HG03571 (cell line): ENCODE data around the gene TBX5.

Source experiments
- ATAC-seq: cut with Tn5 transposase; IDR thresholded peaks from one replicate; pipeline ENCODE4 v1.9.1; 2021; ENCODE audit not compliant: unreplicated experiment

Gene TBX5

DNA sequence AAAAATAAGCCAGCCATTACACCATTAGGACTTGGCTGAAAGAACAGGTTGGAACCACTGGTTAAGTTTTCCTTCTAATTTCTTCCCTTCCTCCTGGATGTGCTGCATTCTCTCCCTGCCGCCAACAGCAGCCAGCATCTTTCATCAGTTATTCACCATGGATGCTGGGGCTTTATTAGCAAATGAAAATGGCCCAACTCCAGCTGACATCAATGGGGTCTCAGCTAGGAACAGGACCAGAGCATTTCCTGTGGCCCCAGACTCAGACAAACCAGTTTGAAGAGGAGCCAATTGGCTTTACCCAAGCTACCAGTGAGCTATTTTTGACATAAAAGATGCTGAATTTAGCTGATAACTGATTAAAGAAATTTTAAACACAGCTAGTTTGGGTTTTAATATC is 26.0 kb upstream of the TBX5 start:
- ATAC-seq = no peak

DNA sequence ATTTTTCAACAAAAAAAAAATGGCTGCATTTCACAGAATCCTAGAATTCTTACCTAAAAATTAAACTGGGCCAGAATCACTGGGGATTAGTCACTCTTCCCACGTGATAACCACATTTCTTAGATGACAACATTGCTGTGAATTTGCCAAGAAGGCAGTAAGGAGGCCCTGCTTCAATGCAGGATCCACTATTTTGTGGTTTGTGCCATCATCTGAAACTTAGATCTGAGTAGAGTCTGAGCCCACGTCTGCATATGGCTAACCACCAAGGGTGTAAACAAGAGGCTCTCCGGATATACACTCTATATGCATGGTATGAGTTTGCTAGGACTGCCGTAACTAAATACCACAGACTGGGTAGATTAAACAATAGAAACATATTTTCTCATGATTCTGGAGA is 24.4 kb upstream of the TBX5 start:
- ATAC-seq = no peak

DNA sequence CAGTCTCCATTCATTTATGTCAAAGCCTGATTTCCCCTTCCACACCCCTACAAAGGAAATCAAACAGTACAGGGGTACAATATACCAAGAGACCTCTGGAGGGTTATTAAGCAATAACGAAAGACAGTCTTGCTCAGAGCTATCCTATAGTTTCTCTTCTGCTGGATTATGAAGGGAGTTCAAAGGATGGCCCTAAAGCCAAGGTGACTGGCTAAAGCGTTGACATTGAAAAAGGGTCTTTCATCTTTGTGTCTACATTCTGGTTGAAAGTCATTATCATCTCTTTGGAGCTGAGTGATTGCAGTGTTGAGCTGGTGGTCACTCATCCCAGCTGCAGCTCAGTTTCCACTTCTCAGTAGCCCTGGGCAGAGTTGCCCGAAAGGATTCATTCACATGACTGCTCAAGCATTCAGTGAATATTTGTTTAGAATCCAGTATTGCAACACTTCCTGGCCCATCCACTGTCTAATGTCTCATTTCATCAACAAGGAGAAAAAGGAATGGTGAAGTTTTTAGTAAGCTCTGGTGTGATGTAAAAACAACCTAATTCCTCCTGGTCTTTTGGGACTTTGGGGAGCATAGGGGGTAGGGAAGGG is 19.2 kb upstream of the TBX5 start:
- ATAC-seq = no peak

DNA sequence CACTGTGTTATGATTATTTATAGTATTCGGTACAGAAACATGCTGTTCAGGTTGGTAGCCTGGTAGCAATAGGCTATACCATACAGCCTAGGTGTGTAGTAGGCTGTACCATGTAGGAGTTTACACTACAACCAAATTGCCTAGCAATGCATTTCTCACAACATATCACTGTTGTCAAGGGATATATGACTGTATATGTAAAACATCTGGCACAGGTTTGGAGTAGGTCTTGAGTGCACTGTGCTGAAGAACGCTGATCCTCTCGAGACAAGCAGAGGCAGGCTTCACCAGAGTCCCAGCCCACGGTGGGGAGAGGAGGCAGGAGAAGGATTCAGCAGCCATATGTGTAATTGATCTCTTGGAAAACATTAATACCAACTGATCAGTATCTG is 15.0 kb upstream of the TBX5 start:
- ATAC-seq = no peak

DNA sequence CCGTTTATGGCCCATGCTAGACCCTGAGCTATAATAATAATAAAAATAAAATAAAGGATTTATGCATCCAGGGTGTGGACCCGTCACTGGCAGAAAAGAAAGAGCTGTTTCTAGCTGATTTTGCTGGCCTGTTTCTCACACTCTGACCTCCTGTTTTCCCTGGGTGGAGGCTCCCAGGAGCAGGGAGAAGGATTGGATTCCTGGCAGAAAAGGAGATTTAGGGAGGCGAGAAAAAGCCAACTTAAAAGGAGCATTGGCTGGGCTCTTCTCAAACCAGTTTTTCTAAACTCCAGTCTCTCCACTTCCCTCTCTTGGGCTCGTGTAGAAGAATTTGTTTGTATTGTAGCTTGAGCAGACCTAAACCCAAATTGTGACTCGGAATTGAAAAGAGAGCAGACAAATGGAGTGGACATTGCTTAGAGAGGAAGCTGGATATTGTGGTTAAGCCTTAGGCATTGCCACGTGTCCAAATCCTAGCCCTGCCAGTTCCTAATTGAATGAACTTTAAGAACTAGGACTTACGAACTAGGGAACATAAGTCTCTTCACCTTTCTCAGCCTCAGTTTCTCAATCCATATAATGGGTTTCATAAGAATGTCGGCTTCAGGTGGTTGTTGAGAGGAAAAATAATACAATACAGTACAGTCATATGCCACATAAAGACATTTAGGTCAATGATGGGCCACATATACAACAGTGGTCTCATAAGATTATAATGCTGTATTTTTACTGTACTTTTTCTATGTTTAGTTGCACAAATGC is 14.4 kb upstream of the TBX5 start:
- ATAC-seq = no peak

DNA sequence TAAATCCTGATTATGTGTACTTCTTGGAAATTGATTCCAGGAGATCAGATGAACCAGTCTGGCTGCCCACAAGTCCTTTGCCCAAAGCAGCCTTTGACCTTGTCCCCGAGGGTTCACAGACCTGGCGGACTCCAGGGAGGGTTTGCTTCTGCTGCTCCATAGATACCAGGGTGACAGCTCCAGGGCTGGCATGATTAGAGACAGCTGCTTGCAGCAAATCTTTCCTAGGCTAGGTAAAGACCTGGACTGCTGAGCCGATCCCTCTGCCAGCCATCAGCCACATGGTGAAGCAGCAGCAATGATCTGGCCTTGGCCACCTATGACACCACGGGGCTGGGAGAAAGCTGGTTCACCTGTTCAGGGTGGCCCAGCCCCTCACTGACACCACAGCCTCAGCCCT is 10.1 kb upstream of the TBX5 start:
- ATAC-seq = no peak

DNA sequence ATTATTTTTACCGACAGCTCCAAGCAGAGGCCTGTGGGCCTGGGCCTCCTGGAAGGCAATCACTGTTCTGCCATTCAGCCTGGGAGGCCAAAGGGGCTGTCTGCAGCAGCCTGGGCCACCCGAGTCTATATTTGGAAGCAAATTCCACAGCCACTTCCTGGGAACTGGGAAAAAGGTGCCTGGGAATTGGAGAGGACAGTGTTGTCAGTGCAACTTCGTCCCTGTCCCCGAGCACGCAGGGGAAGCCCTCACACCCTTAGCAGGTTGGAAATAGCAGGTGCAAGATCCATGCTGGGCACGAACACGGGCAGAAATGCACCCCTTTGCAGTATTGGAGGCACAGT is 9.6 kb upstream of the TBX5 start:
- ATAC-seq = no peak

DNA sequence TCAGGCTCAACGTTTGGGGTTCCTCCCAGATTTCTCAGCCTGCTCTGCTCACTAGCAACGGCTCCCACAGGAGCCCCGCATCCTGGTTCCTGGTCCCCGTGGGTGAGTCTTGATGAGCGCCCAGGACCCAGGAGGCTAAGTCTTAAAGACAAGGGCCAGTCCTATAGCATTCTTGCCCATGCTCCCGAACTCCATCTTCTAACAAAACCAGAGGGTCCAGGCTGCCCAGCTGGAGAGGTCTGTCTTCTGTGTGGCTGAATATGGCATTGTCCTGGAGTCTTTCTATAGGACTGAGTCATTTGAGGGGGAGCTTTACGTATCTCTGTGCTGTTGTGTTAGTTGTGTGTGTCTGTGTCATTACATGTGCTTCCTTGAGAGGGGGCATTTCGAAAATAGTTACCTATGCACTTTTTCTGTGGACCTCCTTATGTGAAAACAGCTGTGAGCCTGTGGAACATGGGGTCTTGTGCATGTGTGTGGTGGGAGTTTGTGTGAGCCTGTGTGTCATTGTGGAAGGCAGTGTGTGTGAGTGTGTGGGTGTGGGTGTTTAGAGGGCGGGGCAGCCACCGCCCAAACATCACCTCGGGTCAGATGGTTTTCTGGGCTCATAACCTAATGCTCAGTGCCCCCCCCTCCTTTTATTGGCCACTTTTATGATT is 9.1 kb upstream of the TBX5 start:
- no peak for ATAC-seq

DNA sequence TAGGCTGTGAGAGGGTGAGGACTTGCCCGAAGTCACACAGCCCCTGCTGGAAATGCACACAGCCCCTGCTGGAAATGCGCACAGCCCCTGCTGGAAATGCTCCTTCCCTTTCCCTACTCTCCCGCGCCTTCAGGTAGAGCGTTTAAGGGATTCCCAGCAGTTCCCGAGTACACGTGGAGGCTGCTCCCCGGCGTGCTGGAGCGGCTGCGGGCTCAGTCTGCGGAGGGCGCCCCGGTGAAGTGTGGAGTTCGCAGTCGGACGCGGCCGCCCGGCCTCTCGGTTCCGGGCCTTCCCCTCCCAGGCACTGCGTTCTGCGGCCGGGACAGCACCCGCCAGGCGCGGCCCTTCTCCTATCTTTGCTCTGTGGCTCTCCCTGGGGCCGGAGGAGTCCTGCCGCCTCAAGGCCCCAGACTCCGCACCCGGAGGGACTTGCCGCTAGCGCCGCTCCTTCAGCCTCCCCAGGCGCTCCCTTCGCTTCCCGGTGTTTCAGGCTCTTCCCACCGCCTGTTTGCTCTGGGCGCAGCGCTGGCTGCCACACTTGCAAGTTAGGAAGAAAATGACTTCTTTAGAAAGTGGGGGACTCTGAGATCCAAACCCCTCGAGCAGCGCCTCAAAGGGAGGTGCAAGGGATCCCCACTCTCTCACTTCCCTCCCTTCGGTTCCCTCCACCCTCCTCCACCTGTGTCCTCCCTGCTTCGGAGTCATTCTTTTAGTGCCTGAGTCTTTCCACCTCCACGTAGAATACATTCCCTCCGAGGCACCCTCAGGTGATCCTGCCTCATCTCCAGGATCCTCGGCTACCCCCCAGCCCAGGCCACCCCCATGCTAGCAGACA is 8.3 kb upstream of the TBX5 start:
- no peak for ATAC-seq

DNA sequence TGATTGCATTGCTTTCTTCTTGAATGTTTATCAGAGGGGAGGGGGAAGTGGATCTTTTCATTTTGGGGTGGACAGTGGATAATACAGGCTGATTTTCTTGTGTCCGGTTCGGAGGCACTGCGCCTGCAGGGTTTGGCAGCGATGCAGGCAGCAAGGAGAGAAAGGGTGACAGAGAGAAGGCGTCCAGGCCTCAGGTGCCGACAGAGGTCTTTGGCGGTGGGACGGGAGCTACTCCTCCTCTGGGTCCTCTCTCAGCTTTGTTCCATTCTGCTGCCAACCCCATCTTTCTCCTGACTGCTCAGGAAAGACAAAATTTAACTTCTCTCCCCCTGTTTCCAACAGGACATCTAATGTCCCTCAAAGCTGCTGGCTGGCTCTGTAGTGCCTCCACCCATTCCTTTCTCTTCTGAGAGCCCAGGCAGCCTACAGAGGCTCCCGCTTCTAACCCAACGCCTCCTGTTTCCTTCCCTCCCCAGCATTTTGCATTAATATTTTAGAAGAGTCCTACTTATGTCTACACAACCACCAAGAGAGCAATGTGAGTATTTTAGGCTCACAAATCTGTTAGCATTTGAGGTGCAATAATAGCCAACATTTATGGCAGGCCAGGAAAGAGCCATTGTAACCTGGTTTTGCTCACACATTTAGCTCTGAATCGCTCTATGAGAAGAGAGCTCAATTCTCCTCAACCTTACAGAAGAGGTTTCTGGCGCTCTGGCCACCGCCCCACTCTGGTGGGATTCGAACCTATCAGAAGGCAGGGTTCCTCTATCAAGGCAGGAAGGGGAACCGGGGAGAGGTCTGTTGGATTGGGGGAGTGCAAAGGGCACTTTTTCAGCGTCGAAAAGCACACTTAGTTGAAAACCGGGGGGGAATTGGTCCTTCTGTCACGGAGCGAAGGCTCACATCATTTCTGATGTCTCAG is 7.1 kb upstream of the TBX5 start:
- ATAC-seq = no peak

DNA sequence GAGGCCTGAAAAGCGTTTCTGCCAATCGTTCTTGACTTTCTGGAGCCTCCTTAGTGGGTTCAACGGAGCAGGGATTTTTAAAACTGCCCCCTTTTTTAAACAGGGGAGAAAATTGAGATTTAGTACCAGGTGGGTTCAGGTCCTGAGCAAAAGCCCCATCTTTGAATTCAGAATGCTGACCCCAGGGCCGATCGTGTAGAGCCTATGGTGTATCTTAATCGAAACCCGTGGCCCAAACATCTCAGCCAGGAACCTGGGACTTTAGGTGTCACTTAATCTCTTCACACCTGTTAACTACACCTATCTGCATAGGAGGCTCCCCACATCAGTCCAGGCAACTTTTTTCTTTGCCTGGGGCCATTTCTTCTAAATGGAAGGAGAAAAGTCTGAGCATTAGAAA is 6.4 kb upstream of the TBX5 start:
- no peak for ATAC-seq

DNA sequence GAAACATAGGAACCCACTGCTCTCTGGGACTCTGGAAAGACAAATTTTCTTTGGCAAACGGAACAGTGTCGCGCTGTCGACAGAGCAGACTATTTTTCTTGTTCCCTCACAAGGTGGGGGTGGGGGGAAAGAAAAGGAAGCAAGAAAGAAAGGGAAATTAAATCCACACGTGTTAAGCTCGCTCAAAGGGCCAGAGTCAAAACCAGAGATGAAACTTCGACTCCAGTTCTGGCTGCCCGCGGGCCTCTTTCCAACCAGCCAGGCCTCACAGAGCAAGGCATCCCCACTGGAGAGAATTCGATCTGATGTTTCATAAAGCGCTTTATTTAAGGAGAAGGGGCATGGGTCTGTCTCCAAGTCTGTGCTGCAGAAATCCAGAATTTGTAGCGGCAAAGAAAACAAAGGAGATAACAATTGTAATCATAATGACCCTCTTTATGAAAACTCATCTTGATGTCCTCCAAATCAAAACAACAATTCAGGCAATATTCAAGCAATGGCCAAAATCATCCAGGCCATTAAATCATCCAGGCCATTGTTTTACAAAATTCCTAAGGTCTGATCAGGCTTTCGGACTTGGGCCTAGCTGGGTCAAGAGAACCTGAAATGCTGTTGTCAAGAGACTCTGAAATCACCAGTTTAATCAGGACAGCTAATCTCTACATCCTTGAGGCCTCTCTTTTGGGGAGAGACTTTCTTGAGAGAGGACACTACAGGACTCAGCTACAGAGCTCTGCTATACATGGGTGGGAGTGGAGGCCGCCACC is 5.3 kb upstream of the TBX5 start:
- ATAC-seq = no peak

DNA sequence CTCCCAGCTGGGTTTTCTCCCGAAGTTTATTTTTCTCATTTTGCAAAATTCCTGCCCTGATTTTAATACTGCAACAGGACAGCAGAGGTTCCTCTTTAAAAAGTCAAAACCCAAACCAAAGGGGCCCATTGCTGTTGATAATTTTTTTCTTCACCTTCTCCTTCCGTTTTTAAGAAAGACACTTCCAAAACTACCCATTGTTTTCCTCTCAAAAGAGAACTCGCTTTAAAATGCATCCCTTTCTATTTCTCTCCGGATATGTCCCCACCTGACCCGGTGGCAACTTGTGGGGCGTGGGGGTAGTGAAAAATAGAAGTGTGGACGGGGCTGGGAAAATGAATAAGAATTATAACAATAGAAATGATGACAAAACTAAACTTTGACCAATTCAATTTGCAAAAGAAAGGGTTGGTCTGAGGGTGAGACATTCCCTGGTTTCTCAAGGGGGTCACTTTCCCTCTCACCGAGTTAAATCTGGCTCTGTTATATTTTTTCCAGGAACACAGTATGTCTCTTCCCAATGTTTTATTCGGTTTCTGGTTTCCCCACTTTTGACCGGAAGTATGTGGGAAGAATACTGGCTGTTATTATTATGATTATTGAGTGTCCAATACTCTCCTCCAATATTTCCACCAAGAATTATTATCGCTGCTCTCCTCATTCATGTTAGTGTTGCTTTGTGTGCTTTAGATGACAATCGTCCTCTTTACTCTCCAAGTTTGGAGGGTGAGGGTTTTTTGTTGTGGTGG is 4.1 kb upstream of the TBX5 start:
- no peak for ATAC-seq

DNA sequence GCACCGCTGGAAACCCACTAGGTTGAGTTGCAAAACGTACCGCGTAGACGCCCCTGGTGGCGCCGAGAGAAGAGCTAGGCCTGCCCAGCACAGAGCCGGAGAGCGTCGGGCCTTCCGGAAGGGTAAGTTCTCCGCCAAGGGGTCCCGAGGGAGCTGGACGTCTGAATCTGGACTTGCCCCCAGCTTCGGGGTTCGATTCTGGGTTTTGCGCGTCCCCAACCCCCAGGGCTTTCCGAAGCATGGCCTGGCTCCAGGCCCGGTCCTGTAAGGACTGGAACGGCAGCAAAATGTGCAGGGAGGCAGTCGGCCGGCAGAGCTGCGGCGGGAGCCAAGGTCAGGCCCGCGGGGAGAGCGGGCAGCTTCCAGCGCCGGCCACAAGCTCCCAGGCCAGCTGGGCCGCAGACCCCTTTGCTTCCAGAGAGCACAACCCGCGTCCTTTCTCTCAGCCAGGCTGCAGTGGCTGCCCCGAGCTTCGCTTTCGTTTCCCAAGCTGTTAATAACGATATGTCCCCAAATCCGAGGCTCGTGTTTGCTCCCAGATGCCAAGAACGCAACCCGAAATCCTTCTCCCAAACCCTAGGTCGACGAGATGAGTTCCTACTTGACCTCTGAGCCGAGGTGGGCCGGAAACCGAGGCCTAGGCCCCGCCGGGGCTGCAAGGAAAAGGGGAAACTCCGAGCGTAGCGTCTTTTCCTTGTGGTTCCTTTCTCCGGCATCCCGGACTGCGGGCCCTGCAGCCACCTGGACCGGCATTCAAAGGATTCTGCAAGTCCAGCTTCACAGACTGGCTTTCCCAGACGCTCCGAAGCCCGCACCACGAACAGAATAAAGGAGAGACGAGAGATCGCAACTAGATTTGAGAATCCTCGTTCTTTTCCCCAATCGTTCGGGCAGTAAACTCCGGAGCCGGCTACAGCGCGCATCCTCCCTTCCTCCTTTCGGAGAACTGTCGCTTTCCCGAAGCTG is 3.2 kb upstream of the TBX5 start:
- ATAC-seq = no peak

DNA sequence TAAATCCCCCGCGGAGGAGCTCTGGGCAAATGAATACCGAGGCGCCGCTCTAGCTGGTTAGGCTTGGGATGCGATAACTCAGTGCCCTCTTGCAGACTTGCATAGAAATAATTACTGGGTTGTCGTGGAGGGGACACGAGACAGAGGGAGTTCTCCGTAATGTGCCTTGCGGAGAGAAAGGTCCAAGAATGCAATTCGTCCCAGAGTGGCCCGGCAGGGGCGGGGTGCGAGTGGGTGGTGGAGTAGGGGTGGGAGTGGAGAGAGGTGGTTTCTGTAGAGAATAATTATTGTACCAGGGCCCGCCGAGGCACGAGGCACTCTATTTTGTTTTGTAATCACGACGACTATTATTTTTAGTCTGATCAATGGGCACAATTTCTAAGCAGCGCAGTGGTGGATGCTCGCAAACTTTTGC is 2.5 kb upstream of the TBX5 start:
- ATAC-seq = no peak

DNA sequence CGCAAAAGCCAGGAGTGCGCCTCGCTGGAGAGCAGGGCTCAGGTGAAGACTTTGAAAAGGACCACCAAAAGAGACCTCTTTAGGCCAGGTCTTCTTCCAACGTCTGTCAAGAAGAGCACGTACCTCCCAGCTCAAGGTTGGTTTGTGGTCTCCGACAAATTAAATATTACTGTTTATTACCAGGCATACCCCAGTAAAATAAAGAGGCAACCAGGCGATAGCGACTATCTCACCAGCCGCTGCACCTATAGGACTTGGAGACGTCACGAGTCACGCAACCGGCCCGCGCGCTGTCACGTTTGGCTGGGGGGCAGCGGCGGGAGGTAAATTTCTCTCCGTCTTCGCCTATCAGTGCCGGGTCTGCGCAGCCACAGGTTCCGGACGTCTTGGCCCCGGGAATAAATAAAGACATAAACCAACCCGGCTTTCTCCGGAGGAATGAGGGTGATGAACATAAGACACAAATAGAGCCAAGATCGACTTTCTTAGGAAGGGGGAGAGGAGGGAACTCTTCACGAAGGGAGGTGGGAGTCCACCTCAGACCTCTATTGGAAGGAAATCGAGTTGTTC is 2.0 kb upstream of the TBX5 start:
- no peak for ATAC-seq

DNA sequence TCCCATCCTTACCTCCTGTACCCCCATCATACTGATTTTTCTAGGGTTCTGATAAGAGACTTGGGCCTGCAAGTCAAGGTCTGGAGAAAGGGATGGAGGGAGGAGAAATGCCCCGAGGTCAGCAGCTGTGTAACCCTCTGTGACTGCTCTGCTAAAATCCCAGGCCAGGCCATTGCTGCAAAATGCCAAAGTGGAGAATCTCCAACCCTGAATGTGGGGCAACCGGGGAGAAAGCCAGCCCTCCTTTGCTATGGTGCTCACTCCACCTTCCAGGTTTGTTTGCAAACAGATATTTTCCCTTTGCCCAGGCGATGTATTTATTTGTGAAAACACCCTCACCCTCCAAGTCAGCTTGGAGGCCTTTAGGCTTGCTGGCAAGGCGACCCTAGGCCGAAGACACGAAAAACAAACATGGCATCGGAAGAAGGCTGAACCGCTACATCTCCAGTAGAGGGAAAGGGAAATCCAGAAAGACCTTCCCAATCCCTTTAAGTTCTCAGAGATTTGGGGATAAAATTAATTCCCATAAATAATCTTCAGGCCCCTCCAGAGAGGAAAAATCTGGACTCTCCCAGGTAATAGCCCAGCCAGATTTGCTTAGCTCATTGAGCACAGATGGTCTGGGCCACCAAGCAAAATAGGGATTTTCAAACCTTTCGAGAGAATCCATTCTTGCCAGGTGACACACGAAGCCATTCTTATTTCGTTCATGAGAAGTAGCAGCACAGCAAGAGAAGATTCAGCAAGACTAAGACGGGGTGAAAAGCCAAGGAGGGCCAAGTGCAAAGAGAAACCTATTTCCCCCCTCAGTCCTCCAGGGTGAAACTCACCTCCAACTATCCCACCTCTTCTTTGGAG is 1.3 kb upstream of the TBX5 start:
- no peak for ATAC-seq
